Activated CD4-positive, alpha-beta T cell treated with anti-CD3 and anti-CD28 coated beads, Interleukin-2, amount 50 U/mL, for 48 hours (primary cell): Measurements from ENCODE around the gene CCDC6.
"Not testable (repeated sequence)": the region's sequence is repeated elsewhere in the genome, so short reads cannot be mapped to it uniquely, and the experiment has no call there.

Source experiments
- DNase-seq, 2 experiments: peaks; one replicate each; pipeline ENCODE4 v3.0.0-alpha.2; 2020

The CCDC6 gene

GRCh38 chr10:59906417-59907202 lies at the start of gene CCDC6:
Gene CCDC6, minus strand, starts transcription at chr10:59906556. Its CDS starts 132 bp downstream, at chr10:59906424.
- DNase-seq: peak; percentile 91 to 94

DNA sequence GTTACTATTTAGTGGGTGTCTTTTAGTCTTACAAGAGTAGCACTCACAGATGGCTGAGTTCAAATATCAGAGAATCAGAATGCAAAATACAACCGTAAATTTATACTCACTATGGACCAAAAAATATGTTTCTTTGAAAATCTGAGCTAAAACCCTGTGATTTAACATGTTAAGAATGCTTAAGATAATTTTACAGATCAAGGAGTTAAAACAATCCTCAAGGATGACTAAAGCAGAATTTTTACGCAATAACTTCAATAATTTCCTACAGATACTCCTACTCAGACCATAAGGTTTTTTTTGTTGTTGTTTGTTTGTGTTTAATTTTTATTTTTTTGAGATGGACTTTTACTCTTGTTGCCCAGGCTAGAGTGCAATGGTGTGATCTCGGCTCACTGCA lies 47.9 kb upstream of the CCDC6 start:
- no peak for DNase-seq

DNA sequence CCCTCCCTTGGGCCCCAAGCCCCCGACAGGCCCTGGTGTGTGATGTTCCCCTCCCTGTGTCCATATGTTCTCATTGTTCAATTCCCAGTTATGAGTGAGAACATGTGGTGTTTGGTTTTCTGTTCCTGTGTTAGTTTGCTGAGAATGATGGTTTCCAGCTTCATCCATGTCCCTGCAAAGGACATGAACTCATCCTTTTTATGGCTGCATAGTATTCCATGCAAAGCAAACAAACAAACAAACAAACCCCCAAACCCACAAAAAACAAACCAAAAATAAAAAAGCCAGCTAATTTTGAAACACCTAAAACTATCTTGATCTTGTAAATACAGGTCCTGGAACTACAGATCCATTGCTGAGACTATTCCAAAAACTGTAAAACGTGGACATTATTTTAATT lies 47.4 kb upstream of the CCDC6 start:
- not testable (repeated sequence) for DNase-seq

DNA sequence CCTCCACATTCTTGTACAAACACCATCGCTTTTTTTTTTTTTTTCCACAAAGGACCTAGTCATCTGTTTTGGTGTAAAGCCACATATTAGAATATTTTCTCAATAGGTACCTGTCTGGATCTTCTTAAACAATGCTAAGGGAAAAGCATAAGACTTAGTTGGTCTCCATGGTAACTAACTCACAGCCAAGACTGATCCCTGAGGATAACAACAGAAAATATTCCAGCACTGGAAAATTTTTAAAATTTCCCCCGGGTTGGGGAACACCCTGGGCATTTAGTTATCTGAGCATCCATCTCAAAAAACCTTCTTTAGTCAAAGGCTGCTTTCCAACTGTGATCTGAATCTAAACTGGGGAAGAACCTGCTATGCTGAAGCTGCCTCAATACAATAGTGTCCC lies 43.7 kb upstream of the CCDC6 start:
- DNase-seq: no peak

DNA sequence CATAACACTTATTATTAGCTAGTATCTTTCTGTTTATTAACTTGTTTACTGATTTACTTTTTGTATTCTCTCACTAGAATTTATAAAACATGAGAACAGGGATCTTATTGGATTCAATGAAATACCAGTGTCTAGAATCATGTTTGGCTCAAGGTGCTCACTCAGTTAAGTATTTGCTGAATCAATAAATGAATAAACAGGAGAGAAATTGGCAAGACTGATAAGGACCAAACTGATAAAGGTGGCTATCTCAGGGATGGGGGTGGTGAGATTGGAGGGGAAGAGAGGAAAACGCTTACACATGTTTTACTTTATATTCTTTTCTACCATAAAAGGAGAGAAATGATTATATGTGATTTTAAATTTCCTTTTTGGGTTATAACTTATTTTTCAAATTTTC lies 43.3 kb upstream of the CCDC6 start:
- no peak for DNase-seq

GRCh38 chr10:59945991-59946390 lies 39.6 kb upstream of the CCDC6 start:
- no peak for DNase-seq

- no peak for DNase-seq
Observed at GRCh38 chr10:59945590-59945989, 39.2 kb upstream of the CCDC6 start.

DNA sequence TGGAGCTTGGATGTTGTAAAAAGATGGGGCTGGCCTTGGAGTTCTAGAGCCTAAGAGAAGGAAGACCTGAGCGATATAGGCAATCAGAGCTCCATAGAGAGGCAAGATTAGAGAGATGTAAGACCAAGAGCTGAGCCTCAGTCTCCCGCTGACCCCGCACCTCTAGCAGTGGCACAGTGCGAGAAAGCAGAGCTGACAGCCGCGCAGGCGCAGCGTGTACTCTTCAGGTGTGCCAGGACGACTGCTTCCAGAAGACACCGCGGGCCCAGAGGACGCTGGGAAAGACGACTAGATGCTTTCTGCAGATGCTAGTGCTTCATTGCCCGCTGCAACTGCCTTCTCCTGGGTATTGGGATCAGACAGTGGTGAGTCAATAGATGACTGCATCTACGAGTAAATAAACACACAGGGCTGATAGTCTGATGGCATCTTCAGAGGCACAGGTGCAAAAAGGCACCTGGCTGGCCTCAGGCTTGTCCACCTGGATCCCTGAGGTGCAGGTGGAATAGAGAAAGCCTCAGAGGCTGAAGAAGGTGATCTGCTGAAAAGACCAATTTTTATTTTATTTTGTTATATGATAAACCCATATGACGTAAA lies 38.1 kb upstream of the CCDC6 start:
- DNase-seq: no peak

- no peak for DNase-seq
Observed at GRCh38 chr10:59942556-59942955, 36.2 kb upstream of the CCDC6 start.

- no peak for DNase-seq
Observed at GRCh38 chr10:59937720-59938119, 31.4 kb upstream of the CCDC6 start.

DNA sequence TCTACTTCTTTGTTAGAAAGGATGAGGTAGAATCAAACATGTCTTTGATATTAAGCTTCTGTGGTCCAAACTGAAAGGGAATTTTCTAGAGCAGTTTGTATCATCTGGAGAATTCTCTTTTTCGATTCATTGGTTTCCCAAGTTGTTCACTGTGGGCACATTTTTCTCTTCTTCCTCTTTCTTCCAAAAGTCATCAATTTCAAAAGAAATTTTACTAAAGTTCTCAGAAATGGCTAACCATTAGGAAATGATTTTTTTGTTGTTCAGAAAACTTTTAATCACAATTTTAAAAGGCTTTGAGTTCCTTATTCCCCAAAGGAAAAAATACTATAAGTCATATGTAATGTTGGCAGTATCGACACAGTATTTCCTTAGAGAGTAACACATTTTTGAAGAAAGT lies 28.3 kb upstream of the CCDC6 start:
- DNase-seq: no peak

DNA sequence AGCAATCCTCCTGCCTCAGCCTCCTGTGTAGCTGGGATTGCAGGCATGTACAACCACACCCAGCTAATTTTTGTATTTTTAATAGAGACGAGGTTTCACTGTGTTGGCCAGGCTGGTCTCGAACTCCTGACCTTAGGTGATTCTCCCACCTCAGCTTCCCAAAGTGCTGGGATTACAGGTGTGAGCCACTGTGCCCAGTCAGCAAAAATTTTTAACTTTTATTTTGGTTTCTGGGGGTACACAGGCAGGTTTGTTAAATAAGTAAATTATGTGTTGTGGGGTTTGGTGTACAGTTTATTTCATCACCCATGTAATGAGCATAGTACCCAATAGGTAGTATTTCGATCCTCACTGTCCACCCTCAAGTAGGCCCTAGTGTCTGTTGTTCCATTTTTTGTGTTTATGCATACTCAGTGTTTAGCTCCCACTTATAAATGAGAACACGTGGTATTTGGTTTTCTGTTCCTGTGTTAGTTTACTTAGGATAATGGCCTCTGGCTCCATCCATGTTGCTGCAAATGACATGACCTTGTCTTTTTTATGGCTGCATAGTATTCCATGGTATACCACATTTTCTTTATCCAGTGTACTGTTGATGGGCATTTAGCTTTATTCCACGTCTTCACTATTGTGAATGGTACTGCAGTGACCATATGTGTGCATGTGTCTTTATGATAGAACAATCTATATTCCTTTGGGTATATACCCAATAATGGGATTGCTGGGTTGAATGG lies 24.6 kb upstream of the CCDC6 start:
- DNase-seq: not testable (repeated sequence)

GRCh38 chr10:59926086-59926485 lies 19.7 kb upstream of the CCDC6 start:
- DNase-seq: no peak

DNA sequence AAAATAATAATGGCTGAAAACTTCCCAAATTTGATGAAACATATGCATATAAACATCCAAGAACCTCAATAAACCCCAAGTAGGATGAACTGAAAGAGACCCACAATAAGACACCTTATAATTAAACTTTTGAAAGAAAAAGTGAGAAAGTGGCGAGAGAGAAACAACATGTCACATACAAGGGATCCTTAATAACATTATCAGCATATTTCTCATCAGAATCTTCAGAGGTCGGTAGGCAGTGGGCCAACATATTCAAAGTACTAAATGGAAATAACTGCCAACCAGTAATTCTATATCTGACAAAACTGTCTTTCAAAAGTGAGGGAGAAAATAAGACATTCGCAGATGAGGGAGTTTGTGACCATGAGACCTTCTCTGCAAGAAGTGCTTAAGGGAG lies 16.6 kb upstream of the CCDC6 start:
- no peak for DNase-seq

GRCh38 chr10:59917922-59918321 lies 11.6 kb upstream of the CCDC6 start:
- no peak for DNase-seq

- no peak for DNase-seq
Observed at GRCh38 chr10:59913547-59914237, 7.3 kb upstream of the CCDC6 start.

DNA sequence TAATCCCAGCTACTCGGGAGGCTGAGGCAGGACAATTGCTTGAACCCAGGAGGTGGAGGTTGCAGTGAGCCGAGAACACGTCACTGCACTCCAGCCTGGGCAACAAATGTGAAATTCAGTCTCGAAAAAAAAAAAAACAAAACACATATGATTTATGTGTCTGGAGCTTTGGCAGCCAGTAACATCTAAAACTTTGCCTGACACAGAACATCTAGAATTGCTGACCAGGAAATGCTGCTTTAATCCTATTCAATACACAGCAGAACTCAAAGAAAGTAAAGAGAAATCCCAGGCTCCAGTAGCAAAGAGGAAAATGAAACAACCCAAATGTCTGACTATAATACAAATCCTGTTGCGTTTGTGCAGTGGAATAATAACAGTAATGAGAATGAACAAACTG lies 4.5 kb upstream of the CCDC6 start:
- no peak for DNase-seq

DNA sequence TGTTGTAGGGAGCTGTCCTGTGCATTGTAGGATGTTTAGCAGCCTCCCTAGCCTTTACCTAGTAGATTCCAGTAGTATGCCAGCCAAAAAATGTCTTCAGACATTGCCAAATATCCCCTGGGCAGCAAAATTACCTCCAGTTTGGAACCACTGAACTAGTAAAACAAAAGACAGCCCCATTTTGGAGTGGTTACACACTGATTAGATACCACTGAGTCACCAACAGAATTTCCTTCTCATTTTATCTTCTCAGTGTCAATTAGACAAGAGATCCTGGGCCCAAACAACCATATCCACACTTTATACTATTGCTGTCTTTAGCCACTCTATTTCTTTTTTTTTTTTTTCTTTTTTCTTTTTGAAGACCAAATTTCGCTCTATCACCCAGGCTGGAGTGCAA lies 3.5 kb upstream of the CCDC6 start:
- no peak for DNase-seq

- no peak for DNase-seq
Observed at GRCh38 chr10:59908808-59909143, 2.4 kb upstream of the CCDC6 start.

DNA sequence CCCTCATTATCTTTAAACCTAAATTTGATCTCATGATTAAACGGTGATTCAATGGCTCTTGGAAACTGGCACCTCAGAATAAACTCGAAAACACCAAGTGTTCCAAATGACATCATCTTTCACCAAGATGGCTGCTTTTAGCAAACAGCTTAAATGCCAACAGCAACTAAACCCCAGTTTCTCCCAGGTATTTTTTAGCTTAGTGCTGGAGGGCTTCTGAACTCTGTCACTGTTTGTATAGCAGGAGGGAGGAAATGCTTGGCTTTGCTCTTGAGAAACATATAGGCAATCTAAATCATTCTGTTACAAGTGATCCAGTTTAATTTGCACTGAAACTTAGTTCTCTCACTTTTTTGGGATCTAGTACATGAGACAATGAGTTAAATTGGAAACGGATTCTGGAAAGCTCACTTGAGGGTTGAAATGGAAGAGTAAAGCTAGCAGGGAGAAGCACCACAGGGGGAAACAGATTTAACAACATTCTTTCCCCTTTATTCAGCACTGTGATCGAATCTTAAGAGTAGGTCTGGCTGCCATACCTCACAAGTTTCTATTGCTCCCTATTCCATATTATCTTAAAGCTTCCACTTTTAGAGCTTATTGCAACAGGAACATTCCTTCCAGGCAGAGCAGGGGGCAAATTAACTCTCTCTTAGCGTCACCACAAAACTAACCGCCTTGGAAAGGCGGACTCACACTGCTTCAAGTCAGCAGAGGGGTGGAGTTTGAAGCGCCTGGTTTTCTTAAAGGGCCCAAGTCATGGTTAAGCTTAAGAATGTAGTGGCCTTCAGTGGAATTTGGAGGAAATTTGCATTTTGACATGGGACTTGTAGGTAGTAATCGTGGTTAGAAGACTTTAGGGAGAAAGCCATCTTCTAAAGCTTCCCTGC lies 1.8 kb upstream of the CCDC6 start:
- peak; percentile 45 to 62 for DNase-seq

GRCh38 chr10:59907537-59907917 lies 1.2 kb upstream of the CCDC6 start:
- no peak for DNase-seq

DNA sequence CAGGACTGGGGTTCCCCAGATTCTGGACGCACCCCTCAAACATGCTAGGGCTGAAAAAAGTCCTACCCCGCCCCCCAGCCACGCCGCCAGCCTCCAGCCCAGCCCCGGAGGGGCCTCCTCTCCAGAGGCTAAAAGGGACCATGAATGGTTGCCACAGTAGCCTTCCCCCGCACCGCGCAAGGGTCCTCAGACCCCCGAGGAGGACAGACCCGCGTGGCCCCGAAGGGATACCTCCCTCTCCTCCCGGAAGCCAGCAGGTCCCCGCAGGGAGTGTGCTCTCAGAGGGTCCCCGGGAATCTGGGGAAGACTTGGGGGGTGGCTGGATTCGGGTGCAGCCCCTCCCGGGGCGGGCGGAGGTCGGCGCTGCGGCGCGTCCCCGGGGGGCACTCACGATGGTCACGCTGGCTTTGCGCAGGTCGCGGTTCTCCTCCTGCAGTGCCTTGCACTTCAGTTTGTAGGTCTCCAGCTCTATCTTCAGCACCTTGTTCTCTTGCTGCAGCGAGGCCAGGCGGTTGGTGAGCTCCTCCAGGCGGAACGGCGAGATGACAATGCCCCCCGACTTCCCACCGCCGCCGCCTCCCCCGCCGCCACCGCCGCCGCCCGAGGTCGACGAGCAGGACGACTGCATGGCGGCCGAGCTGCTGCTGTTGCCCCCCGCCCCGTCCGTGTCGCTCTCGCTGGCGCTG lies 482 bp downstream of the CCDC6 start:
- DNase-seq: peak; percentile 37 to 43
